B cell (primary cell): ENCODE data around the gene HOXA2. TPM values are rescaled to one million over a fixed set of nuclear protein-coding genes. Genes with fewer than 3 reads are reported as not detected.

Source experiments
- ATAC-seq: fragments of 200-7000 bp; cut with Tn5 transposase; one replicate; pipeline ENCODE4 v1.10.0; 2021; ENCODE audit warnings: low read depth, mild to moderate bottlenecking, moderate number of reproducible peaks, moderate library complexity
- CTCF ChIA-PET: fragments of 350-600 bp; sonication (Branson Sonifier 250); formaldehyde crosslinking; loops from one replicate; lab custom pipeline; 2021; ENCODE audit warnings: antibody characterized with exemption, inconsistent platforms; lab: Charles Lee
- POLR2A ChIA-PET: fragments of 350-600 bp; sonication (Branson Sonifier 250); formaldehyde crosslinking; loops from one replicate; lab custom pipeline; 2021; ENCODE audit warnings: antibody characterized with exemption; lab: Charles Lee
- DNase-seq: peaks from one replicate; pipeline ENCODE4 v3.0.0; 2013
- H2AFZ ChIP-seq: 2 replicates; pipeline ENCODE4 v1.6.1; 2012; ENCODE audit warnings: mild to moderate bottlenecking, low read depth, low read length; ENCODE audit not compliant: insufficient read depth, poor library complexity, severe bottlenecking
- H3K27ac ChIP-seq, 2 donors: 1 replicate in 1 of 2; 2 replicates in 1 of 2; pipeline ENCODE4 v1.5.1; 2012 to 2013; ENCODE audit warnings: low read length in 2 of 2, mild to moderate bottlenecking in 2 of 2, moderate library complexity in 1 of 2
- H3K27me3 ChIP-seq, 4 experiments: fragments of 200-600 bp in 1 of 4; sonication (generic) in 1 of 4; replicated peaks in 1 of 4; 1 replicate in 2 of 4; 2 replicates in 2 of 4; pipeline versions ENCODE4 v1.6.1 to v1.7.0; 2013 to 2016; ENCODE audit warnings: low read length in 3 of 4, mild to moderate bottlenecking in 2 of 4, mixed read lengths in 1 of 4, moderate library complexity in 1 of 4; ENCODE audit not compliant: insufficient read depth in 4 of 4, control insufficient read depth in 3 of 4; ENCODE audit errors: control extremely low read depth in 1 of 4
- H3K36me3 ChIP-seq, 2 experiments: replicated peaks in 1 of 2; 1 replicate in 1 of 2; 2 replicates in 1 of 2; pipeline versions ENCODE4 v1.6.1 to v1.7.1; 2013; ENCODE audit warnings: low read length in 1 of 2; ENCODE audit not compliant: insufficient read depth in 2 of 2, control insufficient read depth in 1 of 2; ENCODE audit errors: control extremely low read depth in 1 of 2, extremely low read depth in 1 of 2
- H3K4me1 ChIP-seq, 2 donors: fragments of 200-600 bp in 1 of 2; sonication (generic) in 1 of 2; 1 replicate in 1 of 2; 2 replicates in 1 of 2; pipeline versions ENCODE4 v1.5.1 to v1.6.1; 2013 to 2017; ENCODE audit warnings: low read length in 2 of 2; ENCODE audit not compliant: control insufficient read depth in 2 of 2, insufficient read depth in 2 of 2
- H3K4me2 ChIP-seq: replicated peaks from 2 replicates; pipeline ENCODE3; 2012; ENCODE audit warnings: mild to moderate bottlenecking, low read depth, low read length; ENCODE audit not compliant: poor library complexity, severe bottlenecking
- H3K4me3 ChIP-seq, 5 experiments: fragments of 200-600 bp in 1 of 5; sonication (generic) in 1 of 5; 1 replicate in 3 of 5; 2 replicates in 2 of 5; pipeline versions ENCODE4 v1.5.1 to v1.7.0; 2011 to 2016; ENCODE audit warnings: low read length in 4 of 5, mild to moderate bottlenecking in 4 of 5, low read depth in 2 of 5, control low read depth in 1 of 5, moderate library complexity in 1 of 5; ENCODE audit not compliant: insufficient read depth in 1 of 5; ENCODE audit errors: control extremely low read depth in 1 of 5, extremely low read depth in 1 of 5
- H3K79me2 ChIP-seq: fragments of 200-600 bp; sonication (generic); one replicate; pipeline ENCODE4 v1.6.0; 2016; ENCODE audit warnings: low read length; ENCODE audit not compliant: control insufficient read depth, insufficient read depth
- H3K9ac ChIP-seq: fragments of 200-600 bp; sonication (generic); 2 replicates; pipeline ENCODE4 v1.6.1; 2017; ENCODE audit warnings: mild to moderate bottlenecking, low read length, moderate library complexity
- H3K9me3 ChIP-seq, 3 donors: one replicate each; pipeline versions ENCODE4 v1.6.1 to v1.7.1; 2013; ENCODE audit warnings: low read length in 2 of 3; ENCODE audit not compliant: control insufficient read depth in 2 of 3, insufficient read depth in 1 of 3; ENCODE audit errors: control extremely low read depth in 1 of 3
- H4K20me1 ChIP-seq: 2 replicates; pipeline ENCODE4 v1.6.0; 2012; ENCODE audit warnings: mild to moderate bottlenecking, low read length; ENCODE audit not compliant: insufficient read depth, control insufficient read depth, poor library complexity, severe bottlenecking
- H3K27ac Mint-ChIP-seq: one replicate; pipeline ENCODE4 v1.8.0; 2021; ENCODE audit warnings: mixed read lengths
- H3K27me3 Mint-ChIP-seq: one replicate; pipeline ENCODE4 v1.8.0; 2021; ENCODE audit warnings: mixed read lengths
- H3K4me1 Mint-ChIP-seq: one replicate; pipeline ENCODE4 v1.8.0; 2021; ENCODE audit warnings: mixed read lengths
- H3K4me3 Mint-ChIP-seq: one replicate; pipeline ENCODE4 v1.8.0; 2021; ENCODE audit warnings: mixed read lengths
- H3K9me3 Mint-ChIP-seq: one replicate; pipeline ENCODE4 v1.8.0; 2022; ENCODE audit warnings: mixed read lengths; ENCODE audit not compliant: insufficient read depth
- CTCF ChIP-seq: fragments of 200-600 bp; IDR thresholded peaks from one replicate; pipeline ENCODE4 v1.8.0; 2022; ENCODE audit warnings: antibody characterized with exemption, mild to moderate bottlenecking
- EZH2 ChIP-seq: IDR thresholded peaks from 2 replicates; pipeline ENCODE4 v1.6.1; 2012; ENCODE audit warnings: borderline replicate concordance, low read depth, mild to moderate bottlenecking, moderate library complexity, low read length; ENCODE audit not compliant: insufficient read depth, poor library complexity, severe bottlenecking
- WGBS: methylation state at CpG from one replicate; pipeline ENCODE4 v1.1.5; 2013; ENCODE audit warnings: missing lambda C conversion rate; ENCODE audit not compliant: insufficient coverage; 5-methylcytosine and 5-hydroxymethylcytosine counted together
- intact Hi-C: fragments of 100-400 bp; cut with micrococcal nuclease; formaldehyde crosslinking; loops from one replicate; pipeline ENCODE4 v1.10.0; 2022
- polyA plus RNA-seq: library from polyadenylated mRNA; depleted of rRNA; stranded (reverse); fragments of >200 nt; gene quantifications from 2 replicates; pipeline ENCODE4 v1.2.3, GENCODE V29; 2012
- total RNA-seq, 2 donors: library from RNA; stranded (reverse); fragments of 120-200 nt in 1 of 2; gene quantifications; 1 replicate in 1 of 2; 2 replicates in 1 of 2; pipeline versions ENCODE4 v1.2.3 to v1.2.4, GENCODE V29; 2013 to 2022

The HOXA2 gene
- total and polyA plus RNA-seq, 2 donors (not counting 1 experiment from before 2014, with no cell fraction given): not detected

- Mint-ChIP-seq H3K4me3 (peak overlapping the region; percentile 88), H3K27ac (no peak overlapping the region), H3K4me1 (peaks cover 32% of the 10 kb centered on the region)
Measured at GRCh38 chr7:27094304-27095049, 8.0 kb downstream of the HOXA2 start.

More at GRCh38 chr7:27094304-27095049, 8.0 kb downstream of the HOXA2 start:
- peaks cover 32 to 37% of the 10 kb centered on the region in 2 donors for H3K4me1 ChIP-seq
- DNase-seq (peak; percentile 32), ATAC-seq (no peak)
- H3K4me2 ChIP-seq: no peak overlapping the region
- peaks cover 2 to 80% (median 46%) of the 10 kb centered on the region in 4 experiments for H3K27me3 ChIP-seq
- H3K27ac ChIP-seq: no peak overlapping the region
- 49% methylated on average over 23 of the region's 29 CpGs for WGBS
- no peak overlapping the region for H2AFZ ChIP-seq
- H3K9me3 Mint-ChIP-seq: no peaks in the 10 kb centered on the region
- H3K36me3 ChIP-seq: no peaks in the 10 kb centered on the region
- no peak overlapping the region for H3K4me3 ChIP-seq
- intact Hi-C loops: loop anchor here (5.0 kb wide), 2 partner anchors 412 to 1232 kb away; no protein-coding TSS in a partner anchor
- TF ChIP-seq EZH2 (no peak), CTCF (no peak)
- H3K27me3 Mint-ChIP-seq: peaks cover 60% of the 10 kb centered on the region
- peaks cover 0 to 21% (median 0%) of the 10 kb centered on the region in 3 donors for H3K9me3 ChIP-seq
- POLR2A ChIA-PET: no interaction called here
- CTCF ChIA-PET: interaction anchor here (1.2 kb wide), 1 partner anchor 69 kb away, joined by 3 read pairs; no protein-coding TSS in a partner anchor
- no peaks in the 10 kb centered on the region for H3K79me2 ChIP-seq
- H4K20me1 ChIP-seq: peaks cover 12% of the 10 kb centered on the region
- no peak overlapping the region for H3K9ac ChIP-seq
